Retinal pigment epithelial cell (primary cell): Measurements from ENCODE around the gene TTLL9.
A peak's percentile ranks its signal among the peaks of the same experiment; 100 is the strongest.

Experiments used
- DNase-seq: peaks from one replicate; pipeline ENCODE4 v3.0.0-alpha.2; 2010; ENCODE audit warnings: low read depth
- H3K4me3 ChIP-seq: 2 replicates; pipeline ENCODE4 v1.5.1; 2011; ENCODE audit warnings: mild to moderate bottlenecking, low read length, control low read depth, moderate library complexity
- TF ChIP-seq, protein P1 (sequence below): conservative IDR thresholded peaks from 2 replicates; pipeline ENCODE4 v1.5.1; 2011; ENCODE audit warnings: low read depth, low read length, control low read depth, inconsistent platforms

Gene TTLL9

DNA sequence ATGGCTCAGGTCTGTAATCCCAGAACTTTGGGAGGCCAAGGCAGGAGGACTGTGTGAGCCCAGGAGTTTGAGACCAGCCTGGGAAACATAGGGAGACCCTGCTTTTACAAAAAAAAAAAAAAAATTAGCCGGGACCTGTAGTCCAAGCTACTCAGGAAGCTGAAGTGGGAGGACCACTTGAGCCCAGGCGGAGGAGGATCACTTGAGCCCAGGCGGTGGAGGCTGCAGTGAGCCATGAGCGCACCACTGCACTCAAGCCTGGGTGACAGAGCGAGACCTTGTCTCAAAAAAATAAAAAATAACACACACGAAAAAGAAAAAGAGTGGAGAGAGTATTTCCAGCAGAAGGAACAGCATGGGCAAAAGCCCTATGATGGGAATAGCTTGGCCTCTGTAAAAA, 2.0 kb downstream of the TTLL9 start:
- H3K4me3 ChIP-seq, result no peak overlapping the region
- TF ChIP-seq, protein P1, sequence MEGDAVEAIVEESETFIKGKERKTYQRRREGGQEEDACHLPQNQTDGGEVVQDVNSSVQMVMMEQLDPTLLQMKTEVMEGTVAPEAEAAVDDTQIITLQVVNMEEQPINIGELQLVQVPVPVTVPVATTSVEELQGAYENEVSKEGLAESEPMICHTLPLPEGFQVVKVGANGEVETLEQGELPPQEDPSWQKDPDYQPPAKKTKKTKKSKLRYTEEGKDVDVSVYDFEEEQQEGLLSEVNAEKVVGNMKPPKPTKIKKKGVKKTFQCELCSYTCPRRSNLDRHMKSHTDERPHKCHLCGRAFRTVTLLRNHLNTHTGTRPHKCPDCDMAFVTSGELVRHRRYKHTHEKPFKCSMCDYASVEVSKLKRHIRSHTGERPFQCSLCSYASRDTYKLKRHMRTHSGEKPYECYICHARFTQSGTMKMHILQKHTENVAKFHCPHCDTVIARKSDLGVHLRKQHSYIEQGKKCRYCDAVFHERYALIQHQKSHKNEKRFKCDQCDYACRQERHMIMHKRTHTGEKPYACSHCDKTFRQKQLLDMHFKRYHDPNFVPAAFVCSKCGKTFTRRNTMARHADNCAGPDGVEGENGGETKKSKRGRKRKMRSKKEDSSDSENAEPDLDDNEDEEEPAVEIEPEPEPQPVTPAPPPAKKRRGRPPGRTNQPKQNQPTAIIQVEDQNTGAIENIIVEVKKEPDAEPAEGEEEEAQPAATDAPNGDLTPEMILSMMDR, result no peak
- no peak for DNase-seq

DNA sequence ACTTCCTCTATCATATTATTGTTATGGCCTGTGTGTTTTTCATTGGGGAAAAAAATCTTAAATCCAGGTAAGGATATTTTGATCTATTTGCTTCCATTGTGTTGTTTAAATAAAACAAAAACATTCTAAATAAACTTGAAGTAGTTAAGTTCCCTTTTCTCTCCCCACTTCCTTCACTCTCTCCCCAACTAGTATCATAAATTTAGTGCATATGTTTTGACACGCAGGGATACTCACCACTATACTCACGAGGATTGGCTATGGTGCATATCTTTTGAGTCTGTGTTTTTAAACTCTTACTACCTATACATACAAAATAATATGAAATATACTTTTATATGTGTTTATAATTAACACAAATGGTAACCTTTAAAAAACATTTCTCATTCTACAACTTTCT, 5.2 kb downstream of the TTLL9 start:
- H3K4me3 ChIP-seq, result no peak overlapping the region
- no peak for DNase-seq
- TF ChIP-seq, protein P1, result no peak

DNA sequence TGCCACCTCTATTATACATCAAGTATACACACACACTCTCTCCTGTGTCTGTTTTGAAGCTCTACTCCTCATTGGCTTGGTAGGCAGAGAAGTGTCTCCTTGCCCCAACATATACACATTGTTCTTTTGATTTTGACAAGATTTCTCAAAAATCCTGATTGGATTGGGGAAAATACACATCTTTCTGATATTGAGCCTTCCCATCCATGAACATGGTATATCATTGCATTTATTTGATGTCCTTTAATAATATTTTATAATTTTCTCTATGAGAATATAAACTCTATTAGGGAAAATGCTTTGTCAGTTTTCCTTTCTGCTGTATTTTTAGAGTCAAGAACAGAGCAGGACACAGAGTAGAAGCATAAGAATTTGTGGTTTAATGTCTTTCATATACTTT, 7.2 kb downstream of the TTLL9 start:
- no peak overlapping the region for H3K4me3 ChIP-seq
- TF ChIP-seq, protein P1, result no peak
- DNase-seq, result no peak

GRCh38 chr20:31879143-31879987, 8.9 kb downstream of the TTLL9 start:
- peak; percentile 73 for DNase-seq
- TF ChIP-seq, protein P1, result no peak
- H3K4me3 ChIP-seq, result peak overlapping the region; percentile 69

DNA sequence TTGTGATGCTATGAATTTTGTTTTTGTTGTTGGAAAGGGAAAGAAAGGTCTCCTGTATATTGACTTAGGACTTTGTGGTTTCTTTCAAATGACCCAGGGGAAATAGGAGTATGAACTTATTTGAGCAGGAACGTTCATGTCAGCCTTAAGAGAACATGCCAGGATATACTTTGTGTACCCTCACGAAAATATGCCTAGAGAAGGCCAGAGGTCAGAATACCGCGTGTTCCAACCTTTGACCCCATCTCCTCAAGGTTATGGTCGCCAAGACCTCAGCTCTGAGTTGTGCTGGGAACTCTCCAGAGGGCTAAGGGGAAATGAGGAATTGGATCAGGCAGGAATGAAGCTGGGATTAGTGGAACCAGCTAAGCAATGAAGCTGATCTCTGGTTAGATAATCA, 11.5 kb downstream of the TTLL9 start:
- TF ChIP-seq, protein P1, result no peak
- DNase-seq, result no peak
- H3K4me3 ChIP-seq, result no peak overlapping the region

DNA sequence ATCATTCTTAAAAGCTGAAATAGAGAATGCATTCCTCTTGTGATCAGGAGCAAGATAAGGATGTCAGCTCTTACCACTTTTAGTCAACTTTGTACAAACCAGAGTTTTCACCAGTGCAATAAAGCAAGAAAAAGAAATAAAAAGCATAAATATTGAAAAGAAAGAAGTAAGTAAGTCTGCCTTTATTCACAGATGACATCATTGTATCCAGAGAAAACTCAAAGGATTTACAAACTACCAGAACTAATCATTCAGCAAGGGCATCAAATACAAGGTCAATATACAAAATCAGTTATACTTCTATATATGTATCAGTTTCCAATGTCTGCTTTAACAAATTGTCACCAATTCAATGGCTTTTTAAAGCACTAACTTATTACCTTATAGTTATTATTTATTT, 13.4 kb downstream of the TTLL9 start:
- DNase-seq, result no peak
- H3K4me3 ChIP-seq, result no peak overlapping the region
- TF ChIP-seq, protein P1, result no peak

- no peak overlapping the region for H3K4me3 ChIP-seq
- TF ChIP-seq, protein P1, result no peak
- no peak for DNase-seq
Observed at GRCh38 chr20:31890646-31891045, 20.2 kb downstream of the TTLL9 start.
